Kidney epithelial cell (primary cell): ENCODE data around the gene PAMR1. TPM values are rescaled to one million over a fixed set of nuclear protein-coding genes. Genes with fewer than 3 reads are reported as not detected.

ENCODE experiments used
- DNase-seq: peaks from one replicate; pipeline ENCODE4 v3.0.0-alpha.2; 2010; ENCODE audit warnings: low read depth
- H3K27me3 ChIP-seq: 2 replicates; pipeline ENCODE4 v1.6.0; 2011; ENCODE audit warnings: low read length; ENCODE audit not compliant: control insufficient read depth, insufficient read depth
- H3K36me3 ChIP-seq: 2 replicates; pipeline ENCODE4 v1.5.1; 2011; ENCODE audit warnings: low read length; ENCODE audit not compliant: control insufficient read depth, insufficient read depth
- H3K4me3 ChIP-seq: 2 replicates; pipeline ENCODE4 v1.5.1; 2011; ENCODE audit warnings: low read depth, mild to moderate bottlenecking, control low read depth, low read length
- total RNA-seq: library from RNA; depleted of rRNA; stranded (reverse); fragments of >200 nt; gene quantifications from 2 replicates; pipeline ENCODE4 v1.2.3, GENCODE V29; 2015
- TF ChIP-seq, protein P1 (sequence below): IDR thresholded peaks from 2 replicates; pipeline ENCODE4 v1.5.1; 2011; ENCODE audit warnings: mild to moderate bottlenecking, moderate library complexity, low read length, control low read depth, inconsistent platforms; ENCODE audit not compliant: insufficient read depth, poor library complexity, severe bottlenecking

The PAMR1 gene
- total RNA-seq, 1 donor from 2014 or later = 0.84 TPM

DNA sequence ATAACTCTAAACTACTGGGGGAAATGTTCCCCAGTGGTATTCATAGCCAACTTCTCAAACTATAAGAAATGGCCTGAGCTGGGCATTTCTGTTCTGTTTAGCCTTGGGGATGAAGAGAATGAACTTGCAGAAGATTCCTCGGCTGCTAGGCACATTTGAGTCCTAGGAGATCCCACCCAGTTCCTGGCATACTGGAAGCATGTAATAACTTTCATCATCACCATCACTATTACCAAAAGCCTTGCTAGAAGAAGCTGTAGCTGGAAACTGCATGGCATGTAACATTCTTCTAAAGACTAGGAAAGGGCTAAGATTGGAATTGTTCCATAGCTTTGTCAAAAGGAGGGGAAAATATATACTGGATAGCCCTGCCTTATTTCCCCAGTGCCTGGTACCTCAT is 65.9 kb downstream of the PAMR1 start:
- peaks cover 5% of the 10 kb centered on the region for H3K27me3 ChIP-seq
- no peaks in the 10 kb centered on the region for H3K36me3 ChIP-seq
- no peak overlapping the region for H3K4me3 ChIP-seq
- TF ChIP-seq, protein P1, sequence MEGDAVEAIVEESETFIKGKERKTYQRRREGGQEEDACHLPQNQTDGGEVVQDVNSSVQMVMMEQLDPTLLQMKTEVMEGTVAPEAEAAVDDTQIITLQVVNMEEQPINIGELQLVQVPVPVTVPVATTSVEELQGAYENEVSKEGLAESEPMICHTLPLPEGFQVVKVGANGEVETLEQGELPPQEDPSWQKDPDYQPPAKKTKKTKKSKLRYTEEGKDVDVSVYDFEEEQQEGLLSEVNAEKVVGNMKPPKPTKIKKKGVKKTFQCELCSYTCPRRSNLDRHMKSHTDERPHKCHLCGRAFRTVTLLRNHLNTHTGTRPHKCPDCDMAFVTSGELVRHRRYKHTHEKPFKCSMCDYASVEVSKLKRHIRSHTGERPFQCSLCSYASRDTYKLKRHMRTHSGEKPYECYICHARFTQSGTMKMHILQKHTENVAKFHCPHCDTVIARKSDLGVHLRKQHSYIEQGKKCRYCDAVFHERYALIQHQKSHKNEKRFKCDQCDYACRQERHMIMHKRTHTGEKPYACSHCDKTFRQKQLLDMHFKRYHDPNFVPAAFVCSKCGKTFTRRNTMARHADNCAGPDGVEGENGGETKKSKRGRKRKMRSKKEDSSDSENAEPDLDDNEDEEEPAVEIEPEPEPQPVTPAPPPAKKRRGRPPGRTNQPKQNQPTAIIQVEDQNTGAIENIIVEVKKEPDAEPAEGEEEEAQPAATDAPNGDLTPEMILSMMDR = no peak
- DNase-seq = no peak

DNA sequence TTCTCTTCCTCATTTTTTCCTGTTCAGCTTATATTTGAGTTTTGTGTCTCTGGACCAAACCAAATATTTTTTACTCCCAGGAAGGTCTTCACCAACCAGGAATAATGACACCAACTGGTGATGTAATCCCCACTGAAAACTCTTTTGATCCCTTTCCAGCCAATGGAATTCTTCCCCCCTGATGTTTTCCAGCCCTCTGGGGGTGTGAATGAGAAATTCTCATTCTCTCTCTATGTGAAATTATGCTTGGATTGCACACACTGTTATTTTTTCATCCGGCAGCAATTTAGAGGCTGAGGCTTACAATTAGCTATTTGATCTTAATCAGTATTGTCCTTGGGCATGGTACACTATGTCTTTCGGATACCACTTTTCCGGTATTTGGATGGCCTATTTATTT is 66.6 kb downstream of the PAMR1 start:
- no peak overlapping the region for H3K4me3 ChIP-seq
- DNase-seq = no peak
- H3K27me3 ChIP-seq = peaks cover 5% of the 10 kb centered on the region
- TF ChIP-seq, protein P1 = no peak
- no peaks in the 10 kb centered on the region for H3K36me3 ChIP-seq

DNA sequence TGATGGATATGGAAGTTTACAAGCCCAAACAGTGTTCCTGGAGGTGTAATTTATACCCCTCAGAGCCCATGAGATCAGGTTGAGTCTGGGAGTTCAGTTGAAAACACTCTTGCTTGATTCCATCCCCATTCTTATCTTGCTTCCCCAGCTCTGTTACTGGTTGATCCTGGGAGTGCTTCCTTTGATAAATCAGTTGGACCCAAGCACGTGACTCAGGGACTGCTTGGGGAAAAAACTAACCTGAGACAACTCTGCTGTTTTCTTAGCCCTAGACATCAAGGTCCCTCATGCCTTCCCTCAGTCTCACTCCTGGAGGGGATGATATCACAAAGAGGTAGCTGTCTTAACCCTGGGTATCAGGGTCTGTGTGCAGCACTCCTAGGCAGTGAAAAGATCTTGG is 71.1 kb downstream of the PAMR1 start:
- DNase-seq = no peak
- TF ChIP-seq, protein P1 = no peak
- no peak overlapping the region for H3K4me3 ChIP-seq
- peaks cover 3% of the 10 kb centered on the region for H3K27me3 ChIP-seq
- no peaks in the 10 kb centered on the region for H3K36me3 ChIP-seq

GRCh38 chr11:35436581-35437250 is 88.7 kb downstream of the PAMR1 start:
- no peak for DNase-seq
- Histone ChIP-seq H3K36me3 (no peaks in the 10 kb centered on the region), H3K4me3 (no peak overlapping the region), H3K27me3 (peaks cover 22% of the 10 kb centered on the region)
- TF ChIP-seq, protein P1 = no peak

DNA sequence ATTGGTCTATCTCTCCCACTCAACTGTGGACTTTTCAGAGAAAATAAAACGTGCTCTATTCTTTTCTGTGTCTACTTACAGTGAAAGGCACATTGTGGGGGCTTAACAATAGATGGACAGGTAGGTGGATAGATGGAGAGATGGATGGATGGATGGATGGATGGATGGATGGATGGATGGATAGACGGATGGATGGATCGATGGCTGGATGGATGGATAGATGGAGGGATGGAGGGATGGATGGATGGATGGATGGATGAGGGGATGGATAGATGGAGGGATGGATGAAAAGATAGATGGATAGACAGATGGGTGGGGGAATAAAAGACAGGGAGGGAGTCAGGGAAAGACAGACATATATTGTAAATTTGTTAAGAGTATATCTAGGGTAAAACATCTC is 91.8 kb downstream of the PAMR1 start:
- peaks cover 25% of the 10 kb centered on the region for H3K27me3 ChIP-seq
- TF ChIP-seq, protein P1 = no peak
- no peak overlapping the region for H3K4me3 ChIP-seq
- no peaks in the 10 kb centered on the region for H3K36me3 ChIP-seq
- DNase-seq = no peak

GRCh38 chr11:35432464-35432863 is 93.0 kb downstream of the PAMR1 start:
- H3K27me3 ChIP-seq = peaks cover 26% of the 10 kb centered on the region
- DNase-seq = no peak
- no peaks in the 10 kb centered on the region for H3K36me3 ChIP-seq
- H3K4me3 ChIP-seq = no peak overlapping the region
- TF ChIP-seq, protein P1 = no peak
